ENCODE data around the gene EEF1A1.

DNA sequence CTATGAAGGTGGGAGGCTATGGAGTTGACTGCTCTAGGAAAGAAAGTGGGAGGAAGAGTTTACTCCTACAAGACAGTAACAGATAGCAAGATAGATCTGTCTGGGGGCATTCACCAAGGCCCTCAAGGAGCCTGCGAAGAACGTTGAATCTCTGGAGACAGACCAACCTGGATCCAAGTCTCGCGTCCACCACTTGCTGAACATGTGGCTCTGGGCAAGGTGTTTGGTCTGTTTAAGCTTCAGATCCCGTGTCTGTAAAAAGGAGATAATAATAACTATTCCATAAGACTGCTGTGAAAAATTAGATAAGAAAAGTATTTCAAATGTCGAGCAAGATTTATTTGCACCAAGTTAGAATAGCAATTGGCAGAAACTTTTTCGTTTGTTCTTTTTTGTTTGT lies 8.1 kb upstream of the EEF1A1 start:
- TF ChIP-seq, protein P1, sequence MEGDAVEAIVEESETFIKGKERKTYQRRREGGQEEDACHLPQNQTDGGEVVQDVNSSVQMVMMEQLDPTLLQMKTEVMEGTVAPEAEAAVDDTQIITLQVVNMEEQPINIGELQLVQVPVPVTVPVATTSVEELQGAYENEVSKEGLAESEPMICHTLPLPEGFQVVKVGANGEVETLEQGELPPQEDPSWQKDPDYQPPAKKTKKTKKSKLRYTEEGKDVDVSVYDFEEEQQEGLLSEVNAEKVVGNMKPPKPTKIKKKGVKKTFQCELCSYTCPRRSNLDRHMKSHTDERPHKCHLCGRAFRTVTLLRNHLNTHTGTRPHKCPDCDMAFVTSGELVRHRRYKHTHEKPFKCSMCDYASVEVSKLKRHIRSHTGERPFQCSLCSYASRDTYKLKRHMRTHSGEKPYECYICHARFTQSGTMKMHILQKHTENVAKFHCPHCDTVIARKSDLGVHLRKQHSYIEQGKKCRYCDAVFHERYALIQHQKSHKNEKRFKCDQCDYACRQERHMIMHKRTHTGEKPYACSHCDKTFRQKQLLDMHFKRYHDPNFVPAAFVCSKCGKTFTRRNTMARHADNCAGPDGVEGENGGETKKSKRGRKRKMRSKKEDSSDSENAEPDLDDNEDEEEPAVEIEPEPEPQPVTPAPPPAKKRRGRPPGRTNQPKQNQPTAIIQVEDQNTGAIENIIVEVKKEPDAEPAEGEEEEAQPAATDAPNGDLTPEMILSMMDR (IDR thresholded peaks at IDR 0.05): no peak
- no peak for TF ChIP-seq EP300 (IDR thresholded peaks at IDR 0.05)
- no peak for TF ChIP-seq POLR2A (IDR thresholded peaks at IDR 0.05)

Measured in ovary (tissue), 3 donors.